Vagina (tissue), 2 donors: ENCODE measurements around the gene CTNNA3. TPM values are rescaled to one million over a fixed set of nuclear protein-coding genes. Genes with fewer than 3 reads are reported as not detected.
"Not testable (repeated sequence)": the region's sequence is repeated elsewhere in the genome, so short reads cannot be mapped to it uniquely, and the experiment has no call there.

ENCODE experiments used
- DNase-seq, 2 donors: peaks; one replicate each; pipeline ENCODE4 v3.0.0-alpha.2; 2017; ENCODE audit errors: extremely low spot score in 2 of 2
- H3K27ac ChIP-seq: fragments of 200-600 bp; sonication (generic); one replicate; pipeline ENCODE4 v1.5.1; 2019
- H3K27me3 ChIP-seq: fragments of 200-600 bp; sonication (generic); one replicate; pipeline ENCODE4 v1.5.1; 2019
- H3K36me3 ChIP-seq, 2 donors: fragments of 200-600 bp; sonication (generic); one replicate each; pipeline ENCODE4 v1.5.1; 2017 to 2019
- H3K4me1 ChIP-seq: fragments of 200-600 bp; sonication (generic); one replicate; pipeline ENCODE4 v1.5.1; 2019
- H3K4me3 ChIP-seq, 2 donors: fragments of 200-600 bp; sonication (generic); 1 replicate in 1 of 2; 2 replicates in 1 of 2; pipeline ENCODE4 v1.5.1; 2016 to 2019
- H3K9me3 ChIP-seq: fragments of 200-600 bp; sonication (generic); one replicate; pipeline ENCODE4 v1.5.1; 2019
- CTCF ChIP-seq, 3 experiments: fragments of 450-650 bp in 2 of 3; fragments of 200-600 bp in 1 of 3; sonication (generic) in 1 of 3; IDR thresholded peaks; one replicate each; pipeline ENCODE4 v1.5.1; 2017 to 2019; ENCODE audit warnings: antibody characterized with exemption in 3 of 3, mild to moderate bottlenecking in 2 of 3, moderate library complexity in 2 of 3
- POLR2A ChIP-seq, 2 donors: fragments of 450-650 bp; IDR thresholded peaks; one replicate each; pipeline ENCODE4 v1.6.1; 2017; ENCODE audit warnings: antibody characterized with exemption in 2 of 2, mild to moderate bottlenecking in 2 of 2, moderate library complexity in 2 of 2
- POLR2AphosphoS5 ChIP-seq, 2 donors: sonication (generic); formaldehyde crosslinking; IDR thresholded peaks; one replicate each; pipeline ENCODE4 v1.9.0; 2017; ENCODE audit warnings: antibody characterized with exemption in 2 of 2, mild to moderate bottlenecking in 2 of 2, low read depth in 1 of 2; ENCODE audit not compliant: insufficient read depth in 1 of 2
- intact Hi-C: fragments of 100-400 bp; cut with DNase I; formaldehyde crosslinking; loops from one replicate; pipeline ENCODE4 v1.15.1; 2023
- total RNA-seq: library from RNA; depleted of rRNA; stranded (reverse); fragments of >200 nt; gene quantifications from one replicate; pipeline ENCODE4 v1.2.3, GENCODE V29; 2016

Gene CTNNA3
- total RNA-seq, 1 donor from 2014 or later: 0.98 TPM

- H3K9me3 ChIP-seq: no peaks in the 10 kb centered on the region
- TF ChIP-seq CTCF (IDR thresholded peaks at IDR 0.05) (no peak), POLR2AphosphoS5 (IDR thresholded peaks at IDR 0.05; ENCODE audit: insufficient read depth in 1 of 2, low read depth in 1 of 2) (no peak), POLR2A (IDR thresholded peaks at IDR 0.05) (no peak)
- no peak for DNase-seq
- H3K36me3 ChIP-seq: no peaks in the 10 kb centered on the region
- H3K27ac ChIP-seq: no peak overlapping the region
- intact Hi-C loops: no loop called here
- H3K27me3 ChIP-seq: no peaks in the 10 kb centered on the region
- H3K4me3 ChIP-seq: no peak overlapping the region
- H3K4me1 ChIP-seq: no peaks in the 10 kb centered on the region
Observed at GRCh38 chr10:67695555-67695954, 440 bp downstream of the CTNNA3 start.

GRCh38 chr10:67691861-67692260, 4.1 kb downstream of the CTNNA3 start:
- H3K27ac ChIP-seq, H3K27me3 ChIP-seq, H3K9me3 ChIP-seq, DNase-seq, H3K4me3 ChIP-seq, intact Hi-C loops, H3K4me1 ChIP-seq, H3K36me3 ChIP-seq: not testable (repeated sequence)

- intact Hi-C loops, H3K4me1 ChIP-seq, H3K4me3 ChIP-seq, DNase-seq, H3K9me3 ChIP-seq, H3K27ac ChIP-seq, H3K27me3 ChIP-seq, H3K36me3 ChIP-seq: not testable (repeated sequence)
Observed at GRCh38 chr10:67690540-67690939, 5.5 kb downstream of the CTNNA3 start.

GRCh38 chr10:67684140-67684539, 11.9 kb downstream of the CTNNA3 start:
- H3K36me3 ChIP-seq, H3K4me3 ChIP-seq, H3K4me1 ChIP-seq, H3K27me3 ChIP-seq, H3K27ac ChIP-seq, intact Hi-C loops, DNase-seq, H3K9me3 ChIP-seq: not testable (repeated sequence)

- H3K27ac ChIP-seq: no peak overlapping the region
- no peaks in the 10 kb centered on the region for H3K27me3 ChIP-seq
- H3K36me3 ChIP-seq: no peaks in the 10 kb centered on the region
- H3K4me3 ChIP-seq: no peak overlapping the region
- TF ChIP-seq POLR2A (IDR thresholded peaks at IDR 0.05) (no peak), CTCF (IDR thresholded peaks at IDR 0.05) (no peak), POLR2AphosphoS5 (IDR thresholded peaks at IDR 0.05; ENCODE audit: insufficient read depth in 1 of 2, low read depth in 1 of 2) (no peak)
- intact Hi-C loops: no loop called here
- DNase-seq: no peak
- H3K4me1 ChIP-seq: no peaks in the 10 kb centered on the region
- H3K9me3 ChIP-seq: no peaks in the 10 kb centered on the region
Observed at GRCh38 chr10:67678335-67678974, 17.5 kb downstream of the CTNNA3 start.

- intact Hi-C loops: no loop called here
- H3K9me3 ChIP-seq: no peaks in the 10 kb centered on the region
- no peak for TF ChIP-seq CTCF (IDR thresholded peaks at IDR 0.05)
- no peak for TF ChIP-seq POLR2A (IDR thresholded peaks at IDR 0.05)
- TF ChIP-seq POLR2AphosphoS5 (IDR thresholded peaks at IDR 0.05; ENCODE audit: insufficient read depth in 1 of 2, low read depth in 1 of 2): no peak
- no peak overlapping the region for H3K27ac ChIP-seq
- no peak overlapping the region for H3K4me3 ChIP-seq
- no peaks in the 10 kb centered on the region for H3K27me3 ChIP-seq
- no peaks in the 10 kb centered on the region for H3K36me3 ChIP-seq
- DNase-seq: no peak
- H3K4me1 ChIP-seq: no peaks in the 10 kb centered on the region
Observed at GRCh38 chr10:67676208-67676825, 19.7 kb downstream of the CTNNA3 start.
